AG20443 (cell line): ENCODE data around the gene TSHZ2.
"Not testable (repeated sequence)": the region's sequence is repeated elsewhere in the genome, so short reads cannot be mapped to it uniquely, and the experiment has no call there.

Experiments
- DNase-seq: peaks from one replicate; pipeline ENCODE4 v3.0.0; 2012; ENCODE audit warnings: low spot score, mixed read lengths

TSHZ2 gene

DNA sequence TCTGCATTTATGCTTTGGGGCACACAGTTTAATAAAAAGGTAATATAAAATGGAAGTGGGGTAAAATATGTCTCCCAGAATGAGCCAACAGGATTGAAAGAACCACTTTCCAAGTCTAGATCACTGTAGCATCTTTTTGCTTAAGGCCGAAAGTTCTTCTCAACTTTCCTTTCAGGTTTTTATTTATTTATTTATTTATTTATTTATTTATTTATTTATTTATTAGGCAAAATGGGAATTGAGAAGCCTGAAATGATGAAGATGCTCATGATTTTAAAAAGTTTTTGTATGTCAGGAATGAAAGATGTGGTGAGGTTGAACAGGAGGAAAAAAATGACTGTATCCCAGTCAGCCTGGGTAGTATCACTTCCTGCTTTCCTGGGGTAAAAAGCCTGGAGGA, 24.0 kb downstream of the TSHZ2 start:
- no peak for DNase-seq

DNA sequence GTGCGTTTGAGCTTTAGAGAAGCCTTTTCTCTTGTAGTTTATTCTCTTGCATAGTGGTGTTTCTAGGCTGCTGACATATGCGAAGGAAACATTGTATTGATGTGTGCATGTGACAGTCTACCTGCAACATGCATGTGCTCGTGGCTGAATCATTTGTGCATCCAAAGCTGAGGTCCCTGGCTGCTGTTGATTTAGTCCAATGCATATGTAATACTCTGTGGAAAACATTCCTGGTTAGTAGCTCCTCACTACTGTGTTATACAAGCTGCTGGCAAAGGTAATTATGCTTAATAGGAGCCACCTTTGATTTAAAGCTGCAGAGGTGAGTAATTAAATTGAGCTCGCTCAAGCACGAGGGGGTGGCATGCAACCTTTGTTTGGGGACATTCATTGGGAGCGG, 24.5 kb downstream of the TSHZ2 start:
- no peak for DNase-seq

DNA sequence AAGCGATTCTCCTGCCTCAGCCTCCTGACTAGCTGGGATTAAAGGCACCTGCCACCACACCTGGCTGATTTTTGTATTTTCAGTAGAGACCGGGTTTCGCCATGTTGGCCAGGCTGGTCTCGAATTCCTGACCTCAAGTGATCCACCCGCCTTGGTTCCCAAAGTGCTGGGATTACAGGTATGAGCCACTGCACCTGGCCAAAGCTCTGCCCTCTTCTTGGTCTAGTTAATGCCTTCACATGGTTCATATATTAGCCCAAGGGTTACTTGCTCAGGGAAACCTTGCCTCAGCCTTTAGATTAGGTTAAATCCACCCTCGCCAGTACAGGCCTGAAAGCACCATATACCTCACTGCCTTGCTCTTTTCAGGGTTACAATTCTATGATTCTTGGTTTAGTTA, 26.1 kb downstream of the TSHZ2 start:
- no peak for DNase-seq

DNA sequence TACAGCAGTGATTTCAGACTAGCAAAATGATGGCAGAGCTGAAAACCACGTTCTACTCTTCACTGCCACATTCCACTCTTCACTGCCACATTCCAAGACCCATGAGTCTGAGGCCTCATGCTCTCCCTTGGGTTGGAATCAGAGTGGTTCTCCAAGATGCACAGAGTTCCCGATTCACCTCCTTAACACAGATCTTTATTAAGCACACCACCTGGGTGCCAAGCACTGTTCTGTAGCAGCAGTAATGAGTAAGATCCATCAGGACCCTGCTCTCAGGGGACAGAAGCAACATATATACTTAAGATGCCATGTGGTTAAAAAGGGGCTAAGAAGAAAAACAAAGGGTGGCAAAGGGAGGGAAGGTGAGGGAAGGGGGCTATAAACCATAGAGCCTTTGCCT, 26.9 kb downstream of the TSHZ2 start:
- DNase-seq: no peak

DNA sequence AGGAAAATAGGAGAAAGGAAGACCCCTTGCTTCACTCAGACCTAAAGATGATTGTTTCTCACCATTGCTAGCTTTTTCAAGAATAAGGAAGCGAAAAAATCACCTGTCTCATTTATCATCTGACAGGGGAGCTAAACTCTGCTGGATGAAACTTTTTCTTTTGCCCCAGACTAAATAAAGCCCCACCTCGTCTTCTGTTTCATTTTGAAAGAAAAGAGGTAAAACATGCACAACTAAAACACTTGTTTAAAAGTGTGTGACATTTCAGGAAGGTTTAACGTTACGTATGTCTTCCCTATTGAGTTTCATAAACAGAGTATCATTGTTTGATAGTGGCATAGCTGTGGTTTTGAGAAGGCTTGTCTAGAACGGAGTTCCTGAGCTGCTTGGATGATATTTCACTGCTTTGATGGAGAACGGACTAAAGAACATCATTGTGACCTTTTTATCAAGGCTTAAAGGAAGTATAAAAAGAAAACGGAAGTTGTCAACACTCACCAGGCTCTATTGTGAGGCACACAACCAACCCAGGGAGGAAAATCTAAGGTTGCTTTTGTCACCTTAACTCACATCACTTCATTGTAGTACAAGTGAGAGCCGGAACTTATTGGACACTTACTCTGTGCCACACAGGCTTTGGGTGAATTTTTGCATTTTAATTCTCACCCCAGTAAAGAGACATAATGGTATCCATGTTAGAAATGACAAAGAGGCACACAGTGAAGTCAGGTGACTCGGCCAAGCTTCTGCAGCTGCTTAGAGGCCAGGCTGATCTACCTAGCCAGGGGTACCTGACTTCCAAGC, 29.5 kb downstream of the TSHZ2 start:
- DNase-seq: no peak

DNA sequence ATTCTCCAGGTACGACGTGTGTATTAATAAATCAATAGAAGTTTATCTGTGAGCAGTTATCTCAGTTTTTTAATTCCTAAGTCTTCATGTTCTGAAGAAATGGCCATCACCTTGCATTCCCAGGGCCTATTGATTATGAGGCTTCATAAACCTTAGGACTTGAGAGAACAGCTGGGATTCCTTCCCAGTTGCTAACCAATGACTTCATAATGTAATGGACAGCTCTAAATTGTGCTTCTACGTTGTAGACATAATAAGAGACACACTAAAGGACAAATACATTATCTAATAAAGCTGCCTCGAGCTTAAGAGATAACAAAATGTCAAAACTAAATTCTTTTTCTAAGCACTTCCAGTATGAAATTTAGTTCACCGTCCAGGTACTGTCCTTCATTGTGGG, 30.6 kb downstream of the TSHZ2 start:
- DNase-seq: no peak

DNA sequence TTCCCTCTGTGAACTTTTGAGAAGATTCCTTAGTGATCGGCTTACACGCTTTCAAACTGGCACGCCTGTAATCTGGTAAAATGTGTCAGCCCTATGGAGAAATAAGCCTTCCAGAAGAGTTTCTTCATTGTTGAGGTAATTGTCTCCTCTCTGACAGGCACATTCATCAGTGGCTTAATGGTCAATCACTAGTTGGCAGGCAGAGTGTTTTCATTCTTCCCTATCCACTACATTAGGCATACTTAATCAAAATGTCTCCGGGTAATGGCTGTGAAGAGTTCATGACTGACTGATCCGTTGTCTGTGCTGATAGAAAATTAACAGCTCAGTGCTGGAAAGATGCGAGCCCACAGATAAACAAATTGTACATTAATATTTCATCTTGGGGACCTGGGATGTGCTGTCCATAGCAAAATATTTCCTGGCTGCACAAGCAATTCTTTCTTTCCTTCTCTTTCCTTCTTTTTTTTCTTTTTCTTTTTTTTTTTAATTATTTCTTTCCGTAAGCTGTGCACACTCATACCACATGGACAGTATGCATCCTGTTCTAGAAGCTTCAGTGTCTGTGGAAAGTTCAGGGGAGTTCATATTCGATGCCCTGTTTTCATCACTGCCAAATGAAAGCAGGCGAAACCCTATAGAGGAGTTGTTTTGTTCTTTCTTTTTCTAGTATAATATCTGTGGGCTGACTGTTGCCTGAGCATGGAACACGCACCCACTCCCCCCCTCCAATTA, 31.4 kb downstream of the TSHZ2 start:
- DNase-seq: peak; percentile 63

DNA sequence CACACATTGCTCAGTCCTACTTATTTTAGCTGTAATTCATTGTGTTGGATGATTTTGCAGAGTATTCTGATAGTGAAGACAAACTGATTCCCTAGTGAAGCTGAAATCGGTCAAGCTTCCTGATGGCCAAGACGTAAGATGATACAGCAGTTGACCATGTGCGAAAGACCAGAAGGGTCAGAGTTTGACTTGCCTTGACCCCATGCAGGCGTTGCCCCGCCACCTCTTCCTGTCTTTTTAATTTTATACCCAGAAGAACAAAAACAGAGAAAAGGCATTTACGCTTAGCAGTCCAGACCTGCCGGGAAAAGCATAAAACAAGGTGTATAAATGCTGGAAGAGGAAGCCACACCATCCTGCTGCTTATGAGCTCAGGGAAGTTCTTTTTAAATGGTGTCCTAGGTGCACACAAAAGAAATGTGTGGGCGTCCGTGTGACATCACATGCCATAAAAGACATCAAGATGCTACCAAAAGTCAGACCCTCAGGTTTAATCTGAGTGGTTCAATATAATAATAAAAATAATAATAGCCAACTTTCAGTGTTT, 32.2 kb downstream of the TSHZ2 start:
- no peak for DNase-seq

DNA sequence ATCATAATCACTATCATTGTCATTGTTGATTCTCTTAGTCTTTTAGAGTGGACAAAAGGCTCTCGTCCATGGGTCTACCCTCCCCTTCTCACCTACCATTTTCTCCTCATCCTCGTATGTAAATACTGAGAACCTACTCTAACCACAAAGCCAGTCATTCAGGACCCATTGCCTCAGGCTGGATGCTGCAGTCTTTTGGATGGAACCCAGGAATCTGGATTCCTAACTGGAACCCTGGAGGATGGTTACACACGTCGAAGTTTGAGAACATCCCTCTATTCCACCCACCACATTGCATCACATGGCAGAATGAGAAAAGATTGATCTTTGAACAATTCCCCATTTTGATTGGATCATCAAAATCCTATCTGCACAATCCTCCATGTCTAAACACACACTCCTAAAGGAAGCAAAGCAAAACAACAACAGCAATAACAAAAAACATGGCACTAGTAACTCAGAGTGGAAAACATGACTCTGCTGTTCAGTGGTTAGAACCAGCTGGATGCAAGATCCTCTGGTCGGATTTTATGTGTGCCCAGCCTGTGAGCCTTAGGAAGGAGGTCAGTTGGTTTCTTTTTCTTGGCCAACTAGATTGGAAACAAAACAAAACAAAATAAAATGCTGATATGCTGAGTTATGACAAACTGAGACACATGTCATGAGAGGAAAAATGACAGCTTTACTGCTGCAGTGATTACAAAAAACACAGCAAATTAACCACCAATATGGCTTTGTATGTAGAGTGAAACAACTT, 38.0 kb downstream of the TSHZ2 start:
- DNase-seq: no peak

DNA sequence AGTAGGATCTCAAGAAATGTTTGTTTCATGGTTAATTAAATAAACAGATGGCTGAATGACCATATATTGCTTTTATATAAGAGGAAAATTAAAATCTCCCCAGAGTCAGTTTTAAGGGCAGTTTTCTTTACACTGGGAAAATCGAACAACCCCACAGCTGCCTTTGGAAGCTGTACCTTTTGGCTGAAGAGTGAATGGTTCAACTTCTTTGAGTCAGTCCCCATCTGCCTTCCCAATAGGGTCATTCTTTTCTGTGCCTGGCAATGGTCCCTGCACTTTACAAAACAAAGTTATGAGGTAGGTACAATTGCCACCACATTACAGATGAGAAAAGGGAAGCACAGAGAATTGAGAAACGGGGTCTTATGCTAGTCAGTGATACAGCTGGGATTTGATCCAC, 39.5 kb downstream of the TSHZ2 start:
- no peak for DNase-seq

DNA sequence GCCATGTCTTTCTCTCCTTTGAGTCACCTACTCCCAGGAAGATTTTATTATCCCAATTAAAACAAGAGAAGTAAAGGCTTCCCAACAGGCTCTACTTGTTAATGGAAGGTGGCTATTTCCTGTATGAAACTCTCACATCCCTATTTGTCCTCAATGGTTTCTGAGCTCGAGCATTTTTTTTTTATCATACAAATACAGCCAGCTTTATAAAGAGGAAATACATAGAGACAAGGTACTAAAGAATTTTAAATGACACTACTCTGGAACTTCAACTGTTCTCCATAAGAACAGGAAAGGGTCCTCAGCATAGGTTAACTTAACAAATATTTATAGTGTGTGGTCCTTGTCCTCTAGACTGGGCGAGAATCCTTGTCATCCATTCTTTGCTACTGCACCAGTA, 41.0 kb downstream of the TSHZ2 start:
- DNase-seq: no peak

DNA sequence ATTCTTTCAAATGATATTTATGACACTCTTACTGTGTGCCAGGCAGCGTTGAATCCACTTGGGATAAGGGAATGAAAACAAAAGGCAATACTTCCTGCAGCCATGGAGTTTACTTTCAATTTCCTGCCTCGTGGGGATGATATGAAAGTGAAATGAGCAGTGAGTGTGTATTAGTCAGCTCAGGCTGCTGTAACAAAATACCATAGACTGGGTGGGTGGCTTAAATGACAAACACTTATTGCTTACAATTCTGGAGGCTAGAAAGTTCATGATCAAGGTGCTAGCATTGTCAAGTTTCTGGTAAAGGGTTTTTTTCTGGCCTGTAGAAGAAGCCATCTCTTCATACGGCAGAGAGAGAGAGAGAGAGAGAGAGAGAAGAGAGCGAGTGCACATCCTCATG, 41.7 kb downstream of the TSHZ2 start:
- no peak for DNase-seq

DNA sequence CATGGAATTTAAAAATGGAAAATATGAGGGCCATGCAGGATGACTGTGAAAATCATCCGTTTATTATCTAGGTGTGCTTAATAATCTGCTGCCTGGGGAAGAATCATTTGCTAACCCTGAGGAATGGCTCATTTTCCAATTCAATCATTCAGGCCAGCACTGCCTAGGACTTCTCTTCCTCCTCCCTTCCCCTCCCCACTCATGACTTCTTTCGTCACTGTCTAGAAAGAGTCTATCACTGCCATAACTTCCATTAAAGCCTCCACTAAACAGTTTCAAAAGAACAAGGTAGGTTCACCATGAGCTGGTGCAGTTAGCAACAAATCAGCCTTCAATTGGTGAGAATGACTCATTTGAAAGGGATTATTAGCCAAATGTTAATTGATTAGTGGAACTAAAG, 43.9 kb downstream of the TSHZ2 start:
- DNase-seq: no peak

DNA sequence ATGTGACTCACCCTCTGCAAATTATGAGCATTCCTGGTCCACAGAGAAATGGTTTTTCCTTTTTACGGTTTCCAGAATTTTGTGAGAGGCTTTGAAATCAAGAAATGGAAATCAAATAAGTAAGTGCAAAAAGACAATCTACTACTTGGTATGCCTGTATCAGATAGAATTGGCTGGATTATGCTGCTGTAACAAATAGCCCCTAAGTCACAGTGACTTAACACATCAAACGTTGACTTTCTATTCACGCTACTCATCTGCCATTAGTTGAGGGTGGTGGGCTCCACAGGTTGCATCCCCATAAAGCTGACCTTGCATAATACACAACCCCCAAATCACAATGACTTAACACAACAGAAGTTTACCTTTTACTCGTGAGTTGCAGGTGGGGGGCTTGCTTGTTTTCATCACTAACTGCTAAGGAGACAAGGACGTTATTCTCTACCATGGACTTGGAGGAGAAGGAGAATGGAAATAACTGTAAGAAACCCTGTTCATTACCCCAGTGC, 44.4 kb downstream of the TSHZ2 start:
- no peak for DNase-seq

DNA sequence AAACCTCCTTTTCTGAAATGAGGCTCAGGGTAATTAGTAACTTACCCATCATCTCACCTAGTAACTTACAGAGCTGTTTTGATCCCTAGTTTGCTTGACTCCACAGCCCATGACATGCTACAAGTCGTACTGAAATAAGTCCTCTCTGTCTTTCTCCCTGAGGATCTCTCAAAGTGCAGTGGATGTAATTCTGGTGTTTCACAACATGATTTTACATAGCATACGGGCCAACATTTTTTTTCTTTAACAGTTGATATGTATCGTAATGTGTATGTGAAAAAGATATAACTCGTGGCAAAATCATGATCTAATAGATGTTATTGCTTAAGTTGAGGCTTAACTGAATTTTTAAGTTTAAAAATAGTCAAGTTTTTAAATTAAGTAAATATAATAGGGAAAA, 45.0 kb downstream of the TSHZ2 start:
- no peak for DNase-seq

DNA sequence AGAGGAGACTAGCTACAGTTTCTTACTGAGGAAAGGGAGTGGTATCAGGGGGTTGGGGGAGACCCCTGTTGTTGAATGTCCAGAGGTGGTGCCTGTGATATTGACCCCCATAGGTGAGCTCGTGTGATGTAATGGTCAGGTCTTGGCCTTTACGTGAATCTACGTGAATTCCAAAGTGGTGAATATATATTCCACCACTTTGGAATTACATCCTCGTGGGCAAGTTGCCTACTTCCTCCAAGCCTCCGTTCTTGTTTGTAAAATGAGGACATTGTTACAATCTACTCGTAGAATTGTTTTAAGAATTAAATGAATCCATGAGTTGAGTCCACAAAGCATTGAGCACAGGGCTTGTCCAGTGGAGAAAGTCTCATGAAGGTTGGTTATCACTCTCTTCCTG, 47.3 kb downstream of the TSHZ2 start:
- DNase-seq: no peak

DNA sequence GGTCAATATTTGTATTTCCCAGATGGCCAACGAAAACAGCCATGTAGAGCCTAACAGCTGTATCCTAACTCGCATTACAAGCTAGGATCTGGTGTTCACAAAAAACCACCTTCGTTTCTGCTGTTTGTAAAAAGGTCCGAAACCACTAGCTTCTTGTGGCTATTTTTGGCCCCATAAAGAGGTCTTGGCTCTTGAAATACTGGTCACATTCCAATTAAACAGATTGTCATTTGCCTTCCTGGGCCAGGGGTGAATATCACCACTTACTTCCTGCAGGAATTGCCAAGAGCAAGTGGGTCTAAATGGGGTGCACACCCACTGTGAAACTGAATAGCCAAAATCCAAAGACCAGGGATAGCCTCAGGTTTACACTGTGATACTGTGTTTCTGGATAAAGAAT, 48.2 kb downstream of the TSHZ2 start:
- no peak for DNase-seq

DNA sequence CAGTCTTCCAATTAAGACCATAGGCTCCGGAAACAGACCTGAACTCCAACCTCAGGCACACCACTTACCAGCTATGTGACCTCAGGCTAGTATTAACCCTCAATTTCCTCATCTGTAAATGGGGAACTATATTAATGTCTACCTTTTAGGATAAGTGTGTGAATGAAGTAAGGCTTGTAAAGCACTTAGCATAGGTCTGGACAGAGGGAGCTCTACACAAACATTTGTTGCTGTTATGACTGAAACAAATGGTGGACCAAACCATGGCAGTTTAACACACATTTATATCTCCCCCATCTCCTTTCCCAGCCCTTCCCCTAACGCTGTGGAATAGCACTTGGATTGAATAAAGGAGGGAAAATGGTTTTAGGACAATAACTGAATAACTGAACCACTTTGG, 48.7 kb downstream of the TSHZ2 start:
- no peak for DNase-seq

DNA sequence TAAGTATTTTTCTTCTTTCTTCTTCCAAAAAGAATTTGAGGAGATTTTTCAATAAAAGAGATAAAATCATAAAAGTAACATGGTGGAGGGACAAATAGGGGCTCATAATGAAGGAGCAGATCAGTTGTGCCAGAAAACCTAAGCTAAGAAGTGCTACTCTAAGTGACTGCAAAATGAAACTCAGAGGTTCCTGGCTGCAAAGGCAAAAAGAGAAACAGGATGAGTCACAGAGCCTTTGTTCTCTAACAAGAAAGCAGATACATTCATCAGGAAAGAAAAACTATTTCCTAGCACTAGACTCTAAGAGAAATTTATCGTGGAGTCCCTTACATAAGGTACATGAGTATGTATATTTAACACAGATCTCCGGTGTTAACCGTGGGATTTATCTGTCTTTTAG, 49.8 kb downstream of the TSHZ2 start:
- peak; percentile 32 for DNase-seq

DNA sequence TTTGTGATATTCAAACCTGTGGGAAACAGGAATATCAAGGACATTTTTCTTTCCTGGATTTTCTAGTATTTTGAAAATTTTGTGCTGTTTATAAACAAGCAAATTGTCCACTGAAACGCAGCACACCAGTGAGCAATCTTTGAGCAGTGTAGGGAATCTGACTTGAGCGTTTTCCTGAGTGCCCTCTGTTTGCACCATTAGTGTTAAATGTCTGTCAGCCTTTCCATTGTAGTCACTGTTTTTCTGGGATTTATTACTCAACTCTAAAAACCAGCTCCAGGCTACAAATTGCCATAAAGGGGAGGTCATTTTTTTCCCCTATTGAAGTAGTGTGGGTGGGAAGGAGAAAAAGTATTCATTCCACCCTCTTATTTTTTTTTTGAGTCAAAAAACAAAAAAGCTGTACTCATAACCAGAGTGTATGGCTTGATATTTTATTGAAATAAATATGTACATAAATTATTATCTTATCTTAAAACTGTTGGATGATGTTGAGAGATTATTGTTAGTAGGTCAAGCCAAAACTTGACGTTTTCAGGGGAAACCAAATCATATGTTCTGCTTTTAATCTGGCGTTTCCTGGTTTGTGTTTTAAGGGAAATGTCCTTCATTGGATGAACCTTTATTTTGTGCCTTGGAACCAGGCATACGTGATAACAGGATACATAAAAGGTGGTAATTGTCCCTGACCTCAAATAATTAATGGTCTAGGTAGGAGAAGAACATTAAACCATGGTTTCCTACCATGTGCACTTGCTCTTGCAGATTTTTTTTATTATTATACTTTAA, 51.8 kb downstream of the TSHZ2 start:
- peak; percentile 56 for DNase-seq

DNA sequence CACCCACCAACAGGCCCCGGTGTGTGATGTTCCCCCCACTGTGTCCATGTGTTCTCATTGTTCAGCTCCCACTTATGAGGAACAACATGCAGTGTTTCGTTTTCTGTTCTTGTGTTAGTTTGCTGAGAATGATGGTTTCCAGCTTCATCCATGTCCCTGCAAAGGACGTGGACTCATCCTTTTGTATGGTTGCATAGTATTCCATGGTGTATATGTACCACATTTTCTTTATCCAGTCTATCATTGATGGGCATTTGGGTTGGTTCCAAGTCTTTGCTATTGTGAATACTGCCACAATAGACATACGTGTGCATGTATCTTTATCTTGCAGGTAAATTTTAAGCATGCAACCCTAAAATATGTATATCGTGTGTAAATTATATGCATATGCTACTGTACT, 52.5 kb downstream of the TSHZ2 start:
- not testable (repeated sequence) for DNase-seq

DNA sequence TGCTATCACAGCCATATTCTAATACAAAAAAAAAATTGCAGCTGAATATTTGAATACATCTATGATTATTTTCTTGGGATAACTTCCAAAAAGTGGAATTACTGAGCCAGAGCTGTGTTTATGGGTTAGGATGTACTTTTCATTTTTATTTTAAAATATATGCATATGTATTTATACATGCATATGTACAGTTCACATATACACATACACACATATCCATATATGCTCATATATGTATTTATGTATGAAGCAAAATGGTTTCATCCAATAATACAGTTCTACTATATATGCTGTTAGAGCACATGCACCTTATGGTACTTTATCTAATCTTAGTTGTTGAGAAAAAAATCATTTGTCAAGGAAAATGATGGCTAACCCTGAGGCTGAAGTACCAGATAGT, 54.9 kb downstream of the TSHZ2 start:
- no peak for DNase-seq
